Measurements from ENCODE around the gene STUM. TPM values are rescaled to one million over a fixed set of nuclear protein-coding genes. Genes with fewer than 3 reads are reported as not detected.

Gene STUM
- total RNA-seq, 2 experiments from 2014 or later, result not detected

GRCh38 chr1:226655251-226656163 lies 106.9 kb downstream of the STUM start:
- Mint-ChIP-seq H3K27ac (no peak overlapping the region), H3K36me3 (no peaks in the 10 kb centered on the region), H3K9me3 (no peaks in the 10 kb centered on the region), H3K4me1 (ENCODE audit: low read depth) (peaks cover 24% of the 10 kb centered on the region), H3K4me3 (peak overlapping the region; percentile 78), H3K27me3 (no peaks in the 10 kb centered on the region)
- ChIA-PET POLR2A (interaction anchor here (1.3 kb wide), 1 partner anchor 37 kb away, joined by 3 read pairs; no protein-coding TSS in a partner anchor), CTCF (interaction anchor here (6.7 kb wide), 1 partner anchor 32 kb away, joined by 35 read pairs; no protein-coding TSS in a partner anchor)
- intact Hi-C loops (cut with micrococcal nuclease), result no loop called here
- DNase-seq, result no peak

GRCh38 chr1:226656201-226656600 lies 107.6 kb downstream of the STUM start:
- DNase-seq, result no peak
- intact Hi-C loops (cut with micrococcal nuclease), result no loop called here
- POLR2A ChIA-PET, result interaction anchor here (1.3 kb wide), 1 partner anchor 36 kb away, joined by 3 read pairs; no protein-coding TSS in a partner anchor
- H3K4me3 Mint-ChIP-seq, result no peak overlapping the region
- peaks cover 24% of the 10 kb centered on the region for H3K4me1 Mint-ChIP-seq (ENCODE audit: low read depth)
- CTCF ChIA-PET, result interaction anchor here (0.9 to 6.7 kb wide), 2 partner anchors 22 to 32 kb away, joined by 4 to 35 read pairs; no protein-coding TSS in a partner anchor
- no peaks in the 10 kb centered on the region for H3K9me3 Mint-ChIP-seq
- no peak overlapping the region for H3K27ac Mint-ChIP-seq
- peaks cover 2% of the 10 kb centered on the region for H3K36me3 Mint-ChIP-seq
- H3K27me3 Mint-ChIP-seq, result no peaks in the 10 kb centered on the region

- Mint-ChIP-seq H3K36me3 (peaks cover 7% of the 10 kb centered on the region), H3K9me3 (no peaks in the 10 kb centered on the region), H3K27me3 (no peaks in the 10 kb centered on the region), H3K4me1 (ENCODE audit: low read depth) (peaks cover 29% of the 10 kb centered on the region), H3K4me3 (peak overlapping the region; percentile 43), H3K27ac (no peak overlapping the region)
- no peak for DNase-seq
- intact Hi-C loops (cut with micrococcal nuclease), result no loop called here
- ChIA-PET CTCF (interaction anchor here (0.6 to 6.7 kb wide), 3 partner anchors 22 to 104 kb away, joined by 4 to 35 read pairs (median 4); no protein-coding TSS in a partner anchor), POLR2A (no interaction called here)
Measured at GRCh38 chr1:226656601-226657277, 108.2 kb downstream of the STUM start.

GRCh38 chr1:226657895-226658545 lies 109.5 kb downstream of the STUM start:
- Mint-ChIP-seq H3K9me3 (no peaks in the 10 kb centered on the region), H3K4me1 (ENCODE audit: low read depth) (peaks cover 42% of the 10 kb centered on the region), H3K27ac (no peak overlapping the region), H3K27me3 (no peaks in the 10 kb centered on the region), H3K4me3 (no peak overlapping the region), H3K36me3 (peaks cover 8% of the 10 kb centered on the region)
- DNase-seq, result no peak
- ChIA-PET POLR2A (no interaction called here), CTCF (interaction anchor here (1.0 to 6.7 kb wide), 3 partner anchors 14 to 30 kb away, joined by 3 to 35 read pairs (median 3); no protein-coding TSS in a partner anchor)
- intact Hi-C loops (cut with micrococcal nuclease), result no loop called here

GRCh38 chr1:226658546-226659125 lies 110.1 kb downstream of the STUM start:
- Mint-ChIP-seq H3K27ac (no peak overlapping the region), H3K4me1 (ENCODE audit: low read depth) (peaks cover 48% of the 10 kb centered on the region), H3K4me3 (no peak overlapping the region), H3K9me3 (no peaks in the 10 kb centered on the region), H3K36me3 (peaks cover 8% of the 10 kb centered on the region), H3K27me3 (no peaks in the 10 kb centered on the region)
- intact Hi-C loops (cut with micrococcal nuclease), result no loop called here
- ChIA-PET POLR2A (no interaction called here), CTCF (interaction anchor here (1.0 to 6.7 kb wide), 3 partner anchors 14 to 29 kb away, joined by 3 to 35 read pairs (median 3); no protein-coding TSS in a partner anchor)
- no peak for DNase-seq

Other genes with a start within 250 kb of the STUM start
- 1 to 10 TPM; 9.5 to 9.6 TPM for gene LIN9, start 239.6 kb upstream of the STUM start, total RNA-seq
- 100 to 1,000 TPM; 301 to 308 TPM for gene PARP1, start 140.7 kb upstream of the STUM start, total RNA-seq
- 10 to 100 TPM; 37.5 to 38.5 TPM for gene ITPKB, start 190.5 kb downstream of the STUM start, total RNA-seq

All from activated CD4-positive, alpha-beta memory T cell treated with anti-CD3 and anti-CD28 coated beads for 36 hours (primary cell).